SK-N-SH (cell line): ENCODE measurements around the gene EBF3. TPM values are rescaled to one million over a fixed set of nuclear protein-coding genes. Genes with fewer than 3 reads are reported as not detected.

Experiments used
- CTCF ChIA-PET: fragments of 300-600, 350-600 bp; formaldehyde crosslinking; extraction: SDS; loops from one replicate; lab custom pipeline; 2021; lab: Yijun Ruan, JAX
- POLR2A ChIA-PET: fragments of 350-600 bp; sonication (Branson Sonifier 250); formaldehyde crosslinking; extraction: SDS; loops from one replicate; lab custom pipeline; 2020; ENCODE audit warnings: antibody characterized with exemption, inconsistent platforms; lab: Yijun Ruan, JAX
- DNase-seq: peaks from one replicate; pipeline ENCODE4 v3.0.0; 2012
- H2AFZ ChIP-seq: fragments of 200-600 bp; sonication (generic); 2 replicates; pipeline ENCODE4 v1.8.1; 2016; ENCODE audit warnings: antibody characterized with exemption, mild to moderate bottlenecking, low read depth
- H3F3A ChIP-seq: fragments of 200-600 bp; sonication (generic); replicated peaks from 2 replicates; pipeline ENCODE3; 2016; ENCODE audit warnings: antibody characterized with exemption, mild to moderate bottlenecking; ENCODE audit not compliant: insufficient read depth
- H3K27ac ChIP-seq, 2 experiments: fragments of 200-500 bp in 1 of 2; fragments of 200-600 bp in 1 of 2; sonication (Bioruptor generic) in 1 of 2; sonication (generic), shearing (Covaris generic) in 1 of 2; 2 replicates each; pipeline versions ENCODE4 v1.5.1 to v1.6.1; 2014 to 2016; ENCODE audit warnings: low read depth in 2 of 2, inconsistent platforms in 1 of 2, low read length in 1 of 2, mild to moderate bottlenecking in 1 of 2, mixed read lengths in 1 of 2
- H3K27me3 ChIP-seq: fragments of 200-600 bp; sonication (generic), shearing (Covaris generic); 2 replicates; pipeline ENCODE4 v1.6.1; 2016; ENCODE audit warnings: mixed run types; ENCODE audit not compliant: insufficient read depth
- H3K36me3 ChIP-seq, 2 experiments: fragments of 200-500 bp in 1 of 2; fragments of 200-600 bp in 1 of 2; sonication (Bioruptor generic) in 1 of 2; sonication (generic) in 1 of 2; replicated peaks in 1 of 2; 2 replicates each; pipeline versions ENCODE3 to v1.5.1; 2014 to 2016; ENCODE audit warnings: low read length in 1 of 2, mild to moderate bottlenecking in 1 of 2; ENCODE audit not compliant: insufficient read depth in 2 of 2, control insufficient read depth in 1 of 2
- H3K4me1 ChIP-seq, 2 experiments: fragments of 200-500 bp in 1 of 2; fragments of 200-600 bp in 1 of 2; sonication (Bioruptor generic) in 1 of 2; sonication (generic), shearing (Covaris generic) in 1 of 2; 2 replicates each; pipeline versions ENCODE4 v1.5.1 to v1.6.1; 2014 to 2016; ENCODE audit warnings: low read depth in 1 of 2, low read length in 1 of 2, mixed run types in 1 of 2; ENCODE audit not compliant: insufficient read depth in 2 of 2, control insufficient read depth in 1 of 2
- H3K4me2 ChIP-seq: fragments of 200-600 bp; sonication (generic), shearing (Covaris generic); 2 replicates; pipeline ENCODE4 v1.6.1; 2017; ENCODE audit warnings: mixed run types
- H3K4me3 ChIP-seq, 2 experiments: fragments of 200-500 bp in 1 of 2; fragments of 200-600 bp in 1 of 2; sonication (Bioruptor generic) in 1 of 2; sonication (generic), shearing (Covaris generic) in 1 of 2; 2 replicates each; pipeline versions ENCODE4 v1.5.1 to v1.8.1; 2014 to 2016; ENCODE audit warnings: low read depth in 2 of 2, inconsistent platforms in 1 of 2, low read length in 1 of 2, mild to moderate bottlenecking in 1 of 2, mixed read lengths in 1 of 2, moderate library complexity in 1 of 2
- H3K79me2 ChIP-seq: fragments of 200-600 bp; sonication (generic); 2 replicates; pipeline ENCODE4 v1.8.1; 2017; ENCODE audit warnings: mild to moderate bottlenecking; ENCODE audit not compliant: insufficient read depth
- H3K9ac ChIP-seq: fragments of 200-600 bp; sonication (generic); 2 replicates; pipeline ENCODE4 v1.6.1; 2017; ENCODE audit warnings: mixed run types
- H3K9me2 ChIP-seq: fragments of 200-600 bp; sonication (generic); 2 replicates; pipeline ENCODE4 v1.6.1; 2017; ENCODE audit warnings: mixed run types
- H3K9me3 ChIP-seq: fragments of 200-600 bp; sonication (generic); 2 replicates; pipeline ENCODE4 v1.6.1; 2017; ENCODE audit warnings: mixed run types, mild to moderate bottlenecking, moderate library complexity
- H4K20me1 ChIP-seq: fragments of 200-600 bp; sonication (generic); 2 replicates; pipeline ENCODE4 v1.6.1; 2017; ENCODE audit warnings: mild to moderate bottlenecking, mixed run types; ENCODE audit not compliant: insufficient read depth
- CHD2 ChIP-seq: fragments of 150-350 bp; IDR thresholded peaks from 2 replicates; pipeline ENCODE4 v1.6.1; 2018; ENCODE audit warnings: low read length; ENCODE audit not compliant: partially characterized antibody
- CTCF ChIP-seq: fragments of 200-600 bp; sonication (generic); IDR thresholded peaks from 2 replicates; pipeline ENCODE4 v1.6.1; 2017; ENCODE audit warnings: antibody characterized with exemption, mild to moderate bottlenecking, moderate library complexity
- ELF1 ChIP-seq: IDR thresholded peaks from 2 replicates; pipeline ENCODE4 v1.4.0; 2012
- EP300 ChIP-seq, 2 experiments: IDR thresholded peaks; 2 replicates each; pipeline versions ENCODE4 v1.4.0 to v1.6.1; 2012; ENCODE audit warnings: borderline replicate concordance in 1 of 2, low read depth in 1 of 2, low read length in 1 of 2
- EZH2phosphoT487 ChIP-seq: fragments of 200-600 bp; sonication (generic); IDR thresholded peaks from 2 replicates; pipeline ENCODE4 v1.6.1; 2017; ENCODE audit warnings: low read depth, mixed run types, mild to moderate bottlenecking, antibody characterized with exemption, moderate library complexity, borderline replicate concordance
- FOSL2 ChIP-seq: IDR thresholded peaks from 2 replicates; pipeline ENCODE4 v1.4.0; 2012; ENCODE audit warnings: low read depth, mild to moderate bottlenecking, moderate library complexity, borderline replicate concordance
- FOXM1 ChIP-seq: IDR thresholded peaks from 2 replicates; pipeline ENCODE4 v1.4.0; 2012; ENCODE audit warnings: low read depth, mild to moderate bottlenecking
- JUND ChIP-seq: IDR thresholded peaks from 2 replicates; pipeline ENCODE4 v1.4.0; 2012
- MXI1 ChIP-seq: IDR thresholded peaks from 2 replicates; pipeline ENCODE4 v1.6.1; 2012; ENCODE audit warnings: mild to moderate bottlenecking, low read depth, low read length, improper control_type of control experiment
- NFIC ChIP-seq: IDR thresholded peaks from 2 replicates; pipeline ENCODE4 v1.4.0; 2012; ENCODE audit warnings: borderline replicate concordance
- NRF1 ChIP-seq: IDR thresholded peaks from 2 replicates; pipeline ENCODE4 v1.6.1; 2012; ENCODE audit warnings: low read depth, mild to moderate bottlenecking, low read length
- PBX3 ChIP-seq: IDR thresholded peaks from 2 replicates; pipeline ENCODE4; 2012
- POLR2AphosphoS5 ChIP-seq: IDR thresholded peaks from 2 replicates; pipeline ENCODE4 v1.6.1; 2012; ENCODE audit warnings: low read depth, low read length
- RCOR1 ChIP-seq: fragments of 150-350 bp; IDR thresholded peaks from 2 replicates; pipeline ENCODE4 v1.6.1; 2017; ENCODE audit warnings: antibody characterized with exemption, low read length
- SIN3A ChIP-seq: IDR thresholded peaks from 2 replicates; pipeline ENCODE4 v1.6.1; 2012; ENCODE audit warnings: low read depth, mild to moderate bottlenecking, low read length, moderate library complexity, borderline replicate concordance
- SMC3 ChIP-seq: IDR thresholded peaks from 2 replicates; pipeline ENCODE4 v1.6.1; 2012; ENCODE audit warnings: low read depth, low read length, improper control_type of control experiment
- TAF1 ChIP-seq: IDR thresholded peaks from 2 replicates; pipeline ENCODE4 v1.6.1; 2012; ENCODE audit warnings: low read depth, mild to moderate bottlenecking, low read length, moderate library complexity, borderline replicate concordance
- TCF12 ChIP-seq: IDR thresholded peaks from 2 replicates; pipeline ENCODE4 v1.4.0; 2012
- USF2 ChIP-seq: fragments of 150-350 bp; IDR thresholded peaks from 2 replicates; pipeline ENCODE4 v1.6.1; 2017; ENCODE audit warnings: antibody characterized with exemption, low read length, low read depth, borderline replicate concordance
- WGBS: methylation state at CpG from one replicate; pipeline ENCODE4 v1.1.6; 2017; ENCODE audit warnings: low lambda C conversion rate; 5-methylcytosine and 5-hydroxymethylcytosine counted together
- polyA plus RNA-seq, 3 experiments: library from polyadenylated mRNA; depleted of rRNA; stranded (reverse); fragments of >200 nt; gene quantifications; 2 replicates each; pipeline ENCODE4 v1.2.3, GENCODE V29; 2012

The EBF3 gene
- polyA plus RNA-seq, 1 of the 3 experiments (the other 2 are of a cell fraction) = not detected

- H3K27ac ChIP-seq = no peak overlapping the region
- H3K27me3 ChIP-seq = no peaks in the 10 kb centered on the region
- WGBS = 59% methylated on average over 15 of the region's 15 CpGs
- H3K4me2 ChIP-seq = no peak overlapping the region
- ChIA-PET CTCF (interaction anchor here (1.6 kb wide), 1 partner anchor 13 kb away, joined by 4 read pairs; no protein-coding TSS in a partner anchor), POLR2A (no interaction called here)
- H3F3A ChIP-seq = no peaks in the 10 kb centered on the region
- no peak overlapping the region for H3K9ac ChIP-seq
- no peaks in the 10 kb centered on the region for H4K20me1 ChIP-seq
- no peak for DNase-seq
- no peaks in the 10 kb centered on the region for H3K9me2 ChIP-seq
- no peak for TF ChIP-seq RCOR1
- TF ChIP-seq EZH2phosphoT487 = no peak
- TF ChIP-seq SMC3 = no peak
- no peak for TF ChIP-seq CHD2
- TF ChIP-seq POLR2AphosphoS5 = no peak
- no peaks in the 10 kb centered on the region for H3K4me1 ChIP-seq
- no peaks in the 10 kb centered on the region for H3K36me3 ChIP-seq
- H3K79me2 ChIP-seq = no peaks in the 10 kb centered on the region
- no peak overlapping the region for H3K4me3 ChIP-seq
- H2AFZ ChIP-seq = no peak overlapping the region
- H3K9me3 ChIP-seq = no peaks in the 10 kb centered on the region
These were observed 62.6 kb downstream of the EBF3 start for GRCh38 chr10:129901389-129902006.

GRCh38 chr10:129900825-129901224 lies 63.2 kb downstream of the EBF3 start:
- H3K4me1 ChIP-seq = no peaks in the 10 kb centered on the region
- WGBS = 27% methylated on average over 1 of the region's 1 CpG
- POLR2A ChIA-PET = no interaction called here
- no peak for DNase-seq
- no peak overlapping the region for H2AFZ ChIP-seq
- H3K9me2 ChIP-seq = no peaks in the 10 kb centered on the region
- no peak overlapping the region for H3K9ac ChIP-seq
- no peaks in the 10 kb centered on the region for H3K79me2 ChIP-seq
- no peaks in the 10 kb centered on the region for H3F3A ChIP-seq
- no peaks in the 10 kb centered on the region for H4K20me1 ChIP-seq
- no peak for TF ChIP-seq JUND
- TF ChIP-seq TCF12 = no peak
- TF ChIP-seq FOXM1 = no peak
- TF ChIP-seq ELF1 = no peak
- no peak for TF ChIP-seq SIN3A
- no peak for TF ChIP-seq PBX3
- no peak for TF ChIP-seq NFIC
- TF ChIP-seq EP300 (IDR thresholded peaks at IDR 0.05; ENCODE audit: borderline replicate concordance in 1 of 2, low read depth in 1 of 2, low read length in 1 of 2) = no peak
- TF ChIP-seq SMC3 = no peak
- no peak for TF ChIP-seq CHD2
- TF ChIP-seq TAF1 = no peak
- no peak for TF ChIP-seq MXI1
- TF ChIP-seq CTCF = no peak
- TF ChIP-seq NRF1 = no peak
- no peak for TF ChIP-seq USF2
- no peak for TF ChIP-seq FOSL2
- no peak for TF ChIP-seq RCOR1
- no peak for TF ChIP-seq EZH2phosphoT487
- H3K4me3 ChIP-seq = no peak overlapping the region
- H3K4me2 ChIP-seq = no peak overlapping the region
- no peaks in the 10 kb centered on the region for H3K27me3 ChIP-seq
- H3K9me3 ChIP-seq = no peaks in the 10 kb centered on the region
- H3K27ac ChIP-seq = no peak overlapping the region
- CTCF ChIA-PET = no interaction called here
- no peaks in the 10 kb centered on the region for H3K36me3 ChIP-seq
